ENCODE data around the gene MTMR10. TPM values are rescaled to one million over a fixed set of nuclear protein-coding genes. Genes with fewer than 3 reads are reported as not detected.
A peak's percentile ranks its signal among the peaks of the same experiment; 100 is the strongest.

The MTMR10 gene
- total and polyA plus RNA-seq, 2 experiments from 2014 or later, result 4.3 to 11.3 TPM

DNA sequence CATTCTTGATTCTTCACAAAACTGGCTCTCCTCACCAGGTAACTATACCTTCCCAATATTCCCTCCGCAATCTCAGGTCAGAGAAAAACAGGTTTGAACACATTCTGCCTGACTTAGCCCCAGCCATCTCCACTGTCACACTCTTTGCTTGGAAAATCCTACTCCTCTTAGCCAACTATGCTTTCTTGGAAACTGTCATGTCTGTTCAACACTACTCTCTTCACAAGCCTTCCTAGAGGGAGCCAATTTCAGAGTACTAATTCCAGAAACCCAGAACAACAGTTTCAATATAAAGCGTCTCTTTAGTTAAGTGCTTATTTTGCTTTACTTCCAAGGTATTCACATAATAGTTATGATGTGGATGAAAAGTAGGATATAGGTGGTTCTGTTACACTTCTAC lies 21.7 kb downstream of the MTMR10 start:
- H3K4me2 ChIP-seq, result no peak overlapping the region
- H2AFZ ChIP-seq, result no peak overlapping the region
- Mint-ChIP-seq H3K4me1 (peaks cover 10% of the 10 kb centered on the region; the same call in 2 of the 3 replicates), H3K36me3 (ENCODE audit: low read depth) (no peaks in the 10 kb centered on the region), H3K4me3 (no peak overlapping the region), H3K9me3 (no peaks in the 10 kb centered on the region), H3K27ac (peak overlapping the region; percentile 13), H3K27me3 (ENCODE audit: insufficient read depth, low read depth, poor library complexity) (no peaks in the 10 kb centered on the region)
- H4K20me1 ChIP-seq (replicated peaks; ENCODE audit: insufficient read depth), result no peaks in the 10 kb centered on the region
- TF ChIP-seq, protein P1, sequence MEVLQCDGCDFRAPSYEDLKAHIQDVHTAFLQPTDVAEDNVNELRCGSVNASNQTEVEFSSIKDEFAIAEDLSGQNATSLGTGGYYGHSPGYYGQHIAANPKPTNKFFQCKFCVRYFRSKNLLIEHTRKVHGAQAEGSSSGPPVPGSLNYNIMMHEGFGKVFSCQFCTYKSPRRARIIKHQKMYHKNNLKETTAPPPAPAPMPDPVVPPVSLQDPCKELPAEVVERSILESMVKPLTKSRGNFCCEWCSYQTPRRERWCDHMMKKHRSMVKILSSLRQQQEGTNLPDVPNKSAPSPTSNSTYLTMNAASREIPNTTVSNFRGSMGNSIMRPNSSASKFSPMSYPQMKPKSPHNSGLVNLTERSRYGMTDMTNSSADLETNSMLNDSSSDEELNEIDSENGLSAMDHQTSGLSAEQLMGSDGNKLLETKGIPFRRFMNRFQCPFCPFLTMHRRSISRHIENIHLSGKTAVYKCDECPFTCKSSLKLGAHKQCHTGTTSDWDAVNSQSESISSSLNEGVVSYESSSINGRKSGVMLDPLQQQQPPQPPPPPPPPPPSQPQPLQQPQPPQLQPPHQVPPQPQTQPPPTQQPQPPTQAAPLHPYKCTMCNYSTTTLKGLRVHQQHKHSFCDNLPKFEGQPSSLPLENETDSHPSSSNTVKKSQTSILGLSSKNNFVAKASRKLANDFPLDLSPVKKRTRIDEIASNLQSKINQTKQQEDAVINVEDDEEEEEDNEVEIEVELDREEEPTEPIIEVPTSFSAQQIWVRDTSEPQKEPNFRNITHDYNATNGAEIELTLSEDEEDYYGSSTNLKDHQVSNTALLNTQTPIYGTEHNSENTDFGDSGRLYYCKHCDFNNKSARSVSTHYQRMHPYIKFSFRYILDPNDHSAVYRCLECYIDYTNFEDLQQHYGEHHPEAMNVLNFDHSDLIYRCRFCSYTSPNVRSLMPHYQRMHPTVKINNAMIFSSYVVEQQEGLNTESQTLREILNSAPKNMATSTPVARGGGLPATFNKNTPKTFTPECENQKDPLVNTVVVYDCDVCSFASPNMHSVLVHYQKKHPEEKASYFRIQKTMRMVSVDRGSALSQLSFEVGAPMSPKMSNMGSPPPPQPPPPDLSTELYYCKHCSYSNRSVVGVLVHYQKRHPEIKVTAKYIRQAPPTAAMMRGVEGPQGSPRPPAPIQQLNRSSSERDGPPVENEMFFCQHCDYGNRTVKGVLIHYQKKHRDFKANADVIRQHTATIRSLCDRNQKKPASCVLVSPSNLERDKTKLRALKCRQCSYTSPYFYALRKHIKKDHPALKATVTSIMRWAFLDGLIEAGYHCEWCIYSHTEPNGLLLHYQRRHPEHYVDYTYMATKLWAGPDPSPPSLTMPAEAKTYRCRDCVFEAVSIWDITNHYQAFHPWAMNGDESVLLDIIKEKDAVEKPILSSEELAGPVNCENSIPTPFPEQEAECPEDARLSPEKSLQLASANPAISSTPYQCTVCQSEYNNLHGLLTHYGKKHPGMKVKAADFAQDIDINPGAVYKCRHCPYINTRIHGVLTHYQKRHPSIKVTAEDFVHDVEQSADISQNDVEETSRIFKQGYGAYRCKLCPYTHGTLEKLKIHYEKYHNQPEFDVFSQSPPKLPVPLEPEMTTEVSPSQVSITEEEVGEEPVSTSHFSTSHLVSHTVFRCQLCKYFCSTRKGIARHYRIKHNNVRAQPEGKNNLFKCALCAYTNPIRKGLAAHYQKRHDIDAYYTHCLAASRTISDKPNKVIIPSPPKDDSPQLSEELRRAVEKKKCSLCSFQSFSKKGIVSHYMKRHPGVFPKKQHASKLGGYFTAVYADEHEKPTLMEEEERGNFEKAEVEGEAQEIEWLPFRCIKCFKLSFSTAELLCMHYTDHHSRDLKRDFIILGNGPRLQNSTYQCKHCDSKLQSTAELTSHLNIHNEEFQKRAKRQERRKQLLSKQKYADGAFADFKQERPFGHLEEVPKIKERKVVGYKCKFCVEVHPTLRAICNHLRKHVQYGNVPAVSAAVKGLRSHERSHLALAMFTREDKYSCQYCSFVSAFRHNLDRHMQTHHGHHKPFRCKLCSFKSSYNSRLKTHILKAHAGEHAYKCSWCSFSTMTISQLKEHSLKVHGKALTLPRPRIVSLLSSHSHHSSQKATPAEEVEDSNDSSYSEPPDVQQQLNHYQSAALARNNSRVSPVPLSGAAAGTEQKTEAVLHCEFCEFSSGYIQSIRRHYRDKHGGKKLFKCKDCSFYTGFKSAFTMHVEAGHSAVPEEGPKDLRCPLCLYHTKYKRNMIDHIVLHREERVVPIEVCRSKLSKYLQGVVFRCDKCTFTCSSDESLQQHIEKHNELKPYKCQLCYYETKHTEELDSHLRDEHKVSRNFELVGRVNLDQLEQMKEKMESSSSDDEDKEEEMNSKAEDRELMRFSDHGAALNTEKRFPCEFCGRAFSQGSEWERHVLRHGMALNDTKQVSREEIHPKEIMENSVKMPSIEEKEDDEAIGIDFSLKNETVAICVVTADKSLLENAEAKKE (CRISPR knock-in tag; IDR thresholded peaks at IDR 0.05), result no peak
- TF ChIP-seq STAT1 (IDR thresholded peaks at IDR 0.05; ENCODE audit: unreplicated experiment), result no peak
- TF ChIP-seq JUNB (IDR thresholded peaks at IDR 0.05; ENCODE audit: unreplicated experiment), result no peak
- TF ChIP-seq, protein P2, sequence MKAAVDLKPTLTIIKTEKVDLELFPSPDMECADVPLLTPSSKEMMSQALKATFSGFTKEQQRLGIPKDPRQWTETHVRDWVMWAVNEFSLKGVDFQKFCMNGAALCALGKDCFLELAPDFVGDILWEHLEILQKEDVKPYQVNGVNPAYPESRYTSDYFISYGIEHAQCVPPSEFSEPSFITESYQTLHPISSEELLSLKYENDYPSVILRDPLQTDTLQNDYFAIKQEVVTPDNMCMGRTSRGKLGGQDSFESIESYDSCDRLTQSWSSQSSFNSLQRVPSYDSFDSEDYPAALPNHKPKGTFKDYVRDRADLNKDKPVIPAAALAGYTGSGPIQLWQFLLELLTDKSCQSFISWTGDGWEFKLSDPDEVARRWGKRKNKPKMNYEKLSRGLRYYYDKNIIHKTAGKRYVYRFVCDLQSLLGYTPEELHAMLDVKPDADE (IDR thresholded peaks at IDR 0.05), result no peak
- no peak for TF ChIP-seq CREB1 (CRISPR knock-in tag; IDR thresholded peaks at IDR 0.05; ENCODE audit: low read depth)
- TF ChIP-seq NANOG (IDR thresholded peaks at IDR 0.05; ENCODE audit: borderline replicate concordance), result no peak
- TF ChIP-seq EZH2phosphoT487 (IDR thresholded peaks at IDR 0.05; ENCODE audit: unreplicated experiment), result no peak
- TF ChIP-seq, protein P3, sequence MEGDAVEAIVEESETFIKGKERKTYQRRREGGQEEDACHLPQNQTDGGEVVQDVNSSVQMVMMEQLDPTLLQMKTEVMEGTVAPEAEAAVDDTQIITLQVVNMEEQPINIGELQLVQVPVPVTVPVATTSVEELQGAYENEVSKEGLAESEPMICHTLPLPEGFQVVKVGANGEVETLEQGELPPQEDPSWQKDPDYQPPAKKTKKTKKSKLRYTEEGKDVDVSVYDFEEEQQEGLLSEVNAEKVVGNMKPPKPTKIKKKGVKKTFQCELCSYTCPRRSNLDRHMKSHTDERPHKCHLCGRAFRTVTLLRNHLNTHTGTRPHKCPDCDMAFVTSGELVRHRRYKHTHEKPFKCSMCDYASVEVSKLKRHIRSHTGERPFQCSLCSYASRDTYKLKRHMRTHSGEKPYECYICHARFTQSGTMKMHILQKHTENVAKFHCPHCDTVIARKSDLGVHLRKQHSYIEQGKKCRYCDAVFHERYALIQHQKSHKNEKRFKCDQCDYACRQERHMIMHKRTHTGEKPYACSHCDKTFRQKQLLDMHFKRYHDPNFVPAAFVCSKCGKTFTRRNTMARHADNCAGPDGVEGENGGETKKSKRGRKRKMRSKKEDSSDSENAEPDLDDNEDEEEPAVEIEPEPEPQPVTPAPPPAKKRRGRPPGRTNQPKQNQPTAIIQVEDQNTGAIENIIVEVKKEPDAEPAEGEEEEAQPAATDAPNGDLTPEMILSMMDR (conservative IDR thresholded peaks at IDR 0.05; ENCODE audit: low read depth in 2 of 2), result no peak
- TF ChIP-seq, protein P4, sequence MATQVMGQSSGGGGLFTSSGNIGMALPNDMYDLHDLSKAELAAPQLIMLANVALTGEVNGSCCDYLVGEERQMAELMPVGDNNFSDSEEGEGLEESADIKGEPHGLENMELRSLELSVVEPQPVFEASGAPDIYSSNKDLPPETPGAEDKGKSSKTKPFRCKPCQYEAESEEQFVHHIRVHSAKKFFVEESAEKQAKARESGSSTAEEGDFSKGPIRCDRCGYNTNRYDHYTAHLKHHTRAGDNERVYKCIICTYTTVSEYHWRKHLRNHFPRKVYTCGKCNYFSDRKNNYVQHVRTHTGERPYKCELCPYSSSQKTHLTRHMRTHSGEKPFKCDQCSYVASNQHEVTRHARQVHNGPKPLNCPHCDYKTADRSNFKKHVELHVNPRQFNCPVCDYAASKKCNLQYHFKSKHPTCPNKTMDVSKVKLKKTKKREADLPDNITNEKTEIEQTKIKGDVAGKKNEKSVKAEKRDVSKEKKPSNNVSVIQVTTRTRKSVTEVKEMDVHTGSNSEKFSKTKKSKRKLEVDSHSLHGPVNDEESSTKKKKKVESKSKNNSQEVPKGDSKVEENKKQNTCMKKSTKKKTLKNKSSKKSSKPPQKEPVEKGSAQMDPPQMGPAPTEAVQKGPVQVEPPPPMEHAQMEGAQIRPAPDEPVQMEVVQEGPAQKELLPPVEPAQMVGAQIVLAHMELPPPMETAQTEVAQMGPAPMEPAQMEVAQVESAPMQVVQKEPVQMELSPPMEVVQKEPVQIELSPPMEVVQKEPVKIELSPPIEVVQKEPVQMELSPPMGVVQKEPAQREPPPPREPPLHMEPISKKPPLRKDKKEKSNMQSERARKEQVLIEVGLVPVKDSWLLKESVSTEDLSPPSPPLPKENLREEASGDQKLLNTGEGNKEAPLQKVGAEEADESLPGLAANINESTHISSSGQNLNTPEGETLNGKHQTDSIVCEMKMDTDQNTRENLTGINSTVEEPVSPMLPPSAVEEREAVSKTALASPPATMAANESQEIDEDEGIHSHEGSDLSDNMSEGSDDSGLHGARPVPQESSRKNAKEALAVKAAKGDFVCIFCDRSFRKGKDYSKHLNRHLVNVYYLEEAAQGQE (IDR thresholded peaks at IDR 0.05; ENCODE audit: unreplicated experiment), result no peak
- no peak for TF ChIP-seq ZNF331 (CRISPR knock-in tag; IDR thresholded peaks at IDR 0.05; ENCODE audit: low read depth)
- no peak for TF ChIP-seq EZH2 (IDR thresholded peaks at IDR 0.05; ENCODE audit: low read depth, unreplicated experiment)
- no peak for TF ChIP-seq ZNF114 (CRISPR knock-in tag; IDR thresholded peaks at IDR 0.05)
- DNase-seq (ENCODE audit: low spot score) (no peak), ATAC-seq (no peak)
- H3K36me3 ChIP-seq (ENCODE audit: insufficient read depth), result no peaks in the 10 kb centered on the region
- H3K4me1 ChIP-seq (ENCODE audit: insufficient read depth), result no peaks in the 10 kb centered on the region
- no peaks in the 10 kb centered on the region for H3K27me3 ChIP-seq (ENCODE audit: insufficient read depth)
- H3K27ac ChIP-seq (ENCODE audit: low read depth), result no peak overlapping the region
- H3K9me2 ChIP-seq (ENCODE audit: insufficient read depth), result no peaks in the 10 kb centered on the region
- no peaks in the 10 kb centered on the region for H3F3A ChIP-seq (replicated peaks; ENCODE audit: low read depth)
- no peaks in the 10 kb centered on the region for H3K79me2 ChIP-seq (replicated peaks; ENCODE audit: insufficient read depth)
- no peak overlapping the region for H3K4me3 ChIP-seq
